HCT116 (cell line): ENCODE results near the gene RGL3. TPM values are rescaled to one million over a fixed set of nuclear protein-coding genes. Genes with fewer than 3 reads are reported as not detected.

Source experiments
- ATAC-seq: fragments of 200-7000 bp; cut with Tn5 transposase; 2 replicates; pipeline ENCODE4 v1.9.1; 2020; ENCODE audit warnings: mild to moderate bottlenecking, moderate library complexity
- BruUV-seq: library from RNA; stranded (reverse); fragments of 400-500 nt; replicated peaks from 2 replicates; lab custom pipeline; 2021; lab: Mats Ljungman, UMichigan
- CTCF ChIA-PET: fragments of 300-600 bp; sonication (Branson Sonifier 250); formaldehyde crosslinking; loops from one replicate; lab custom pipeline; 2021; ENCODE audit warnings: antibody characterized with exemption; lab: Charles Lee
- POLR2A ChIA-PET: fragments of 300-600, 350-600 bp; sonication (Branson Sonifier 250); formaldehyde crosslinking; loops from one replicate; lab custom pipeline; 2021; ENCODE audit warnings: antibody characterized with exemption; lab: Charles Lee
- RAD21 ChIA-PET, 2 experiments: fragments of 300-600 bp; sonication (Branson Sonifier 250); formaldehyde crosslinking; loops; one replicate each; lab custom pipeline; 2023; ENCODE audit warnings: low total read pairs in 2 of 2; ENCODE audit not compliant: uncharacterized antibody in 2 of 2, unreplicated experiment in 2 of 2, low non-redundant PET in 1 of 2; lab: Charles Lee
- DNase-seq: peaks from one replicate; pipeline ENCODE4 v3.0.0-alpha.2; 2010; ENCODE audit warnings: low read depth, low spot score
- H2AFZ ChIP-seq: fragments of 200-600 bp; shearing (Covaris generic), sonication (generic); 2 replicates; pipeline ENCODE4 v1.6.1; 2017; ENCODE audit warnings: low read depth, mixed run types, mixed read lengths, antibody characterized with exemption, low read length; ENCODE audit not compliant: poor library complexity, severe bottlenecking
- H3K27ac ChIP-seq: 2 replicates; pipeline ENCODE4 v1.5.1; 2012; ENCODE audit warnings: low read depth, low read length
- H3K27me3 ChIP-seq: fragments of 200-600 bp; sonication (generic); 2 replicates; pipeline ENCODE4 v1.6.1; 2016; ENCODE audit warnings: mixed run types, low read length, mixed read lengths; ENCODE audit not compliant: insufficient read depth
- H3K36me3 ChIP-seq, 2 experiments: fragments of 200-500 bp in 1 of 2; fragments of 200-600 bp in 1 of 2; sonication (Bioruptor generic) in 1 of 2; sonication (generic) in 1 of 2; 2 replicates each; pipeline versions ENCODE4 v1.5.1 to v1.6.1; 2014 to 2016; ENCODE audit warnings: low read length in 2 of 2, inconsistent platforms in 1 of 2, mixed read lengths in 1 of 2, mixed run types in 1 of 2; ENCODE audit not compliant: insufficient read depth in 2 of 2, control insufficient read depth in 1 of 2
- H3K4me1 ChIP-seq, 2 experiments: fragments of 200-600 bp in 1 of 2; sonication (generic) in 1 of 2; 2 replicates each; pipeline versions ENCODE4 v1.5.1 to v1.6.1; 2012 to 2017; ENCODE audit warnings: low read length in 2 of 2, inconsistent platforms in 1 of 2, mild to moderate bottlenecking in 1 of 2, mixed read lengths in 1 of 2, mixed run types in 1 of 2, moderate library complexity in 1 of 2; ENCODE audit not compliant: insufficient read depth in 2 of 2, control insufficient read depth in 1 of 2
- H3K4me2 ChIP-seq: fragments of 200-600 bp; sonication (generic); 2 replicates; pipeline ENCODE4 v1.6.1; 2017; ENCODE audit warnings: mixed run types, low read length, mixed read lengths
- H3K4me3 ChIP-seq, 2 experiments: fragments of 200-600 bp in 1 of 2; sonication (generic) in 1 of 2; replicated peaks in 1 of 2; 2 replicates each; pipeline ENCODE4 v1.5.1; 2011 to 2016; ENCODE audit warnings: low read length in 2 of 2, control low read depth in 1 of 2, low read depth in 1 of 2, mild to moderate bottlenecking in 1 of 2, mixed read lengths in 1 of 2, mixed run types in 1 of 2
- H3K79me2 ChIP-seq: fragments of 200-600 bp; sonication (generic); 2 replicates; pipeline ENCODE4 v1.6.1; 2017; ENCODE audit warnings: mild to moderate bottlenecking, mixed run types, low read length, moderate library complexity, mixed read lengths; ENCODE audit not compliant: insufficient read depth
- H3K9ac ChIP-seq: fragments of 200-600 bp; sonication (generic); 2 replicates; pipeline ENCODE4 v1.6.1; 2016; ENCODE audit warnings: low read length, mixed read lengths
- H3K9me2 ChIP-seq: fragments of 200-600 bp; sonication (generic), shearing (Covaris generic); 2 replicates; pipeline ENCODE4 v1.6.1; 2017; ENCODE audit warnings: mixed run types, mild to moderate bottlenecking, moderate library complexity; ENCODE audit not compliant: insufficient read depth
- H3K9me3 ChIP-seq, 2 experiments: fragments of 200-500 bp in 1 of 2; fragments of 200-600 bp in 1 of 2; sonication (Bioruptor generic) in 1 of 2; sonication (generic) in 1 of 2; 2 replicates each; pipeline ENCODE4 v1.6.1; 2014 to 2017; ENCODE audit warnings: low read length in 2 of 2, mixed read lengths in 2 of 2, inconsistent platforms in 1 of 2, low read depth in 1 of 2, mild to moderate bottlenecking in 1 of 2, mixed run types in 1 of 2, moderate library complexity in 1 of 2; ENCODE audit not compliant: control insufficient read depth in 1 of 2, insufficient read depth in 1 of 2
- H4K20me1 ChIP-seq: fragments of 200-600 bp; sonication (generic), shearing (Covaris generic); 2 replicates; pipeline ENCODE4 v1.6.1; 2017; ENCODE audit warnings: mixed run types, mild to moderate bottlenecking, moderate library complexity; ENCODE audit not compliant: insufficient read depth
- CBX3 ChIP-seq: IDR thresholded peaks from 2 replicates; pipeline ENCODE4 v1.6.1; 2012; ENCODE audit warnings: low read depth
- CEBPB ChIP-seq: IDR thresholded peaks from 2 replicates; pipeline ENCODE4 v1.6.1; 2012; ENCODE audit warnings: low read depth
- CTCF ChIP-seq, 3 experiments: fragments of 200-600 bp in 1 of 3; sonication (generic) in 1 of 3; IDR thresholded peaks in 2 of 3; conservative IDR thresholded peaks in 1 of 3; 2 replicates each; pipeline ENCODE4 v1.5.1; 2012 to 2017; ENCODE audit warnings: low read depth in 2 of 3, low read length in 2 of 3, antibody characterized with exemption in 1 of 3, borderline replicate concordance in 1 of 3, control low read depth in 1 of 3, mild to moderate bottlenecking in 1 of 3, mixed read lengths in 1 of 3, mixed run types in 1 of 3, moderate library complexity in 1 of 3; ENCODE audit not compliant: insufficient read depth in 1 of 3
- ELF1 ChIP-seq: IDR thresholded peaks from 2 replicates; pipeline ENCODE4 v1.6.1; 2012; ENCODE audit warnings: low read depth, borderline replicate concordance
- FOSL1 ChIP-seq: IDR thresholded peaks from 2 replicates; pipeline ENCODE4 v1.6.1; 2012; ENCODE audit warnings: low read depth
- JUND ChIP-seq: IDR thresholded peaks from 2 replicates; pipeline ENCODE4 v1.6.1; 2012
- POLR2A ChIP-seq: IDR thresholded peaks from 2 replicates; pipeline ENCODE4 v1.7.0; 2011; ENCODE audit warnings: borderline replicate concordance; ENCODE audit not compliant: insufficient read depth, insufficient read length; ENCODE audit errors: extremely low read depth
- POLR2AphosphoS5 ChIP-seq: IDR thresholded peaks from 2 replicates; pipeline ENCODE4 v1.6.1; 2011; ENCODE audit warnings: mild to moderate bottlenecking, low read depth, low read length, moderate library complexity
- SRF ChIP-seq: IDR thresholded peaks from 2 replicates; pipeline ENCODE4 v1.6.1; 2012; ENCODE audit warnings: low read depth
- TCF7L2 ChIP-seq: IDR thresholded peaks from 2 replicates; pipeline ENCODE4 v1.7.0; 2011; ENCODE audit warnings: borderline replicate concordance, inconsistent platforms; ENCODE audit not compliant: insufficient read depth, insufficient read length; ENCODE audit errors: extremely low read depth
- YY1 ChIP-seq: IDR thresholded peaks from 2 replicates; pipeline ENCODE4 v1.6.1; 2011; ENCODE audit warnings: low read length, low read depth, moderate library complexity, mild to moderate bottlenecking; ENCODE audit not compliant: insufficient replicate concordance; ENCODE audit errors: extremely low read depth
- ZBTB33 ChIP-seq: IDR thresholded peaks from 2 replicates; pipeline ENCODE4 v1.6.1; 2011; ENCODE audit warnings: mild to moderate bottlenecking, low read length, moderate library complexity; ENCODE audit not compliant: insufficient replicate concordance; ENCODE audit errors: extremely low read depth
- intact Hi-C: fragments of 100-400 bp; cut with micrococcal nuclease; formaldehyde crosslinking; loops from 2 replicates; pipeline ENCODE4 v1.10.0; 2022
- total RNA-seq: library from RNA; stranded (reverse); gene quantifications from one replicate; pipeline ENCODE4 v1.2.1, GENCODE V29; 2021; ENCODE audit not compliant: unreplicated experiment
- TF ChIP-seq, protein P1 (sequence below): IDR thresholded peaks from 2 replicates; pipeline ENCODE4 v1.6.1; 2012; ENCODE audit warnings: low read depth
- TF ChIP-seq, protein P2 (sequence below): IDR thresholded peaks from 2 replicates; pipeline ENCODE4 v1.6.1; 2012

RGL3 gene
- total RNA-seq, 1 experiment from 2014 or later = 99.2 TPM

DNA sequence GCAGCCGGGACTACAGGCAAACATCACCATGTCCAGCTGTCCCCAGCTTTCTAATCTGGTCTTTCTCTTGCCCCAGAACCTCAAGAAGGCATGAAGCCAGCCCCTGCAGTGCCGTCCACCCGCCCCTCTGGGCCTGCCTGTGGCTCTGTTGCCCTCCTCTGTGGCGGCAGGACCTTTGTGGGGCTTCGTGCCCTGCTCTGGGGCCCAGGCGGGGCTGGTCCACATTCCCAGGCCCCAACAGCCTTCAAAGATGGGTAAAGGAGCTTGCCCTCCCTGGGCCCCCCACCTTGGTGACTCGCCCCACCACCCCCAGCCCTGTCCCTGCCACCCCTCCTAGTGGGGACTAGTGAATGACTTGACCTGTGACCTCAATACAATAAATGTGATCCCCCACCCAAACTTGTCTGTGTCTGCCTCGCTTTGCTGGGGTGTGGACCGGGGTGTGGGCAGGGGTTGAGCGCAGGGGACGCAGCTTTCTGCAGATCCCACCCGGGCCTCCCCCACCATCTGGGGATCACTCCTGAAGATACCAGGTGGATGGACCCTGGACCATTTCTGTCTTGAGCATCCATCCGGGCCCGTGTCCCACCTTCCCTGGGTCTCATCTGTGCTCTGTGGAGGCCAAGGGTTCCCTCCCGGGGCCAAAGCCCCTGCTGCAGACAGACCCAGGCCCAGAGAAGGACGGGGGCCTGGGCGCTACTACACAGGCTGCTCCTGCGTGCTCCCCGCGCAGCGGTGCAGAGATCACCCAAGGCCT is 31.6 kb upstream of the RGL3 start:
- Histone ChIP-seq H4K20me1 (no peaks in the 10 kb centered on the region), H3K36me3 (peaks cover 7 to 21% of the 10 kb centered on the region in 2 experiments; a peak in 2 of 4 replicates), H3K4me3 (no peak overlapping the region), H3K27ac (no peak overlapping the region), H3K4me2 (no peak overlapping the region), H3K4me1 (no peaks in the 10 kb centered on the region), H3K9me3 (no peaks in the 10 kb centered on the region), H3K9me2 (no peaks in the 10 kb centered on the region), H3K79me2 (no peaks in the 10 kb centered on the region), H3K27me3 (no peaks in the 10 kb centered on the region)
- ChIA-PET RAD21 (no interaction called here), POLR2A (interaction anchor here (1.4 to 1.6 kb wide), 2 partner anchors 15 to 76 kb away, joined by 3 to 4 read pairs; partner anchors contain the start of genes ODAD3, PRKCSH and SWSAP1), CTCF (no interaction called here)
- no peak for ATAC-seq
- BruUV-seq = no TSS peak
- no peak for DNase-seq
- TF ChIP-seq POLR2AphosphoS5 (no peak), TCF7L2 (no peak), ZBTB33 (no peak), FOSL1 (no peak), YY1 (no peak), ELF1 (no peak), CBX3 (no peak), CEBPB (no peak), SRF (no peak), JUND (no peak), POLR2A (no peak), CTCF (IDR thresholded peaks at IDR 0.05 in 2 of 3, conservative IDR thresholded peaks at IDR 0.05 in 1 of 3; ENCODE audit: borderline replicate concordance in 1 of 3, insufficient read depth in 1 of 3, low read depth in 2 of 3, low read length in 2 of 3) (no peak)
- TF ChIP-seq, protein P1, sequence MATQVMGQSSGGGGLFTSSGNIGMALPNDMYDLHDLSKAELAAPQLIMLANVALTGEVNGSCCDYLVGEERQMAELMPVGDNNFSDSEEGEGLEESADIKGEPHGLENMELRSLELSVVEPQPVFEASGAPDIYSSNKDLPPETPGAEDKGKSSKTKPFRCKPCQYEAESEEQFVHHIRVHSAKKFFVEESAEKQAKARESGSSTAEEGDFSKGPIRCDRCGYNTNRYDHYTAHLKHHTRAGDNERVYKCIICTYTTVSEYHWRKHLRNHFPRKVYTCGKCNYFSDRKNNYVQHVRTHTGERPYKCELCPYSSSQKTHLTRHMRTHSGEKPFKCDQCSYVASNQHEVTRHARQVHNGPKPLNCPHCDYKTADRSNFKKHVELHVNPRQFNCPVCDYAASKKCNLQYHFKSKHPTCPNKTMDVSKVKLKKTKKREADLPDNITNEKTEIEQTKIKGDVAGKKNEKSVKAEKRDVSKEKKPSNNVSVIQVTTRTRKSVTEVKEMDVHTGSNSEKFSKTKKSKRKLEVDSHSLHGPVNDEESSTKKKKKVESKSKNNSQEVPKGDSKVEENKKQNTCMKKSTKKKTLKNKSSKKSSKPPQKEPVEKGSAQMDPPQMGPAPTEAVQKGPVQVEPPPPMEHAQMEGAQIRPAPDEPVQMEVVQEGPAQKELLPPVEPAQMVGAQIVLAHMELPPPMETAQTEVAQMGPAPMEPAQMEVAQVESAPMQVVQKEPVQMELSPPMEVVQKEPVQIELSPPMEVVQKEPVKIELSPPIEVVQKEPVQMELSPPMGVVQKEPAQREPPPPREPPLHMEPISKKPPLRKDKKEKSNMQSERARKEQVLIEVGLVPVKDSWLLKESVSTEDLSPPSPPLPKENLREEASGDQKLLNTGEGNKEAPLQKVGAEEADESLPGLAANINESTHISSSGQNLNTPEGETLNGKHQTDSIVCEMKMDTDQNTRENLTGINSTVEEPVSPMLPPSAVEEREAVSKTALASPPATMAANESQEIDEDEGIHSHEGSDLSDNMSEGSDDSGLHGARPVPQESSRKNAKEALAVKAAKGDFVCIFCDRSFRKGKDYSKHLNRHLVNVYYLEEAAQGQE = no peak
- TF ChIP-seq, protein P2, sequence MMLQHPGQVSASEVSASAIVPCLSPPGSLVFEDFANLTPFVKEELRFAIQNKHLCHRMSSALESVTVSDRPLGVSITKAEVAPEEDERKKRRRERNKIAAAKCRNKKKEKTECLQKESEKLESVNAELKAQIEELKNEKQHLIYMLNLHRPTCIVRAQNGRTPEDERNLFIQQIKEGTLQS = no peak
- TF ChIP-seq, all 23 proteins: peak for 0
- H2AFZ ChIP-seq = no peak overlapping the region
- H3K9ac ChIP-seq = no peak overlapping the region
- intact Hi-C loops = no loop called here
